ENCODE data around the gene MAN2A2.

- TF ChIP-seq CTCF (IDR thresholded peaks at IDR 0.05 in 4 of 5, conservative IDR thresholded peaks at IDR 0.05 in 1 of 5) (no peak), POLR2A (IDR thresholded peaks at IDR 0.05) (no peak)
Observed at GRCh38 chr15:90864507-90864906, 38.6 kb upstream of the MAN2A2 start.
